ENCODE data around the gene NSD2. TPM values are rescaled to one million over a fixed set of nuclear protein-coding genes. Genes with fewer than 3 reads are reported as not detected.

The NSD2 gene
- total RNA-seq, 1 experiment from 2014 or later, result 136 TPM

DNA sequence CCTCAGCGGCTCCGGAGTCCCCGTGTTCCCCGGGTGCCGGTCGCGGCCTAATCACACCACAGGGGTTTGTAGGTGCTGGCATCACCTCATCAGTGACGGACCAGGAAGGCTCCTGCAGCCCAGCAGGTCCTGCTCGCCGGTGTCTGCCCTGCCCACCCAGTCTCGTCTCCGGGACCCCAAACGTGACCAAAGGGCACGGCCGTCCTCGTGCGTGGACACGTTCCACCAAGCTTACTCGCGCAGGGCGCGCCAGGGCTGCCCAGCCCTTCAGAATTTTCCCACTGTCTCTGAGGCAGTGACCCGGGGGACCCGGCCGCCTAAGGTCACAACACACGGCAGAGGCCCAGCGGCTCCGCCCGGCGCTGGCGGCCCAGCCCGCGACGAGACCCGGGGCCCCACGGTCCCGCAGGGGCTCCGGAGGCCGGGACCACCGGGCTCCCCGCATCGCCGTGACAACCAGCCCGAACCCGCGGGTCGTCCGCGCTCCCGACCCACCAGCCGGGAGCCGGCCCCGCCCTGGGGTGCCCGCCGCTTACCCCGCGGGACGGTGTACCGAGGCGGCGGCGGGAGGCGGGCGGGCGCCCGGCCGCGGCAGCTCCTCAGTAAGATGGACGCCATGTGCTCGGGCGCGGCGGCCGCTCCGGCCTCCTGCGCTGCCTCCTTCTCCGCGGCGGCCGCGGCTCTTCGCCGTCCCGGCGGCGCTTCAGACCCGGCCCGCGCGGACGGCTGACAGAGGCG is 15.7 kb upstream of the NSD2 start:
- no peak overlapping the region for H3K56ac ChIP-seq (ENCODE audit: insufficient read length, low read depth, low read length)
- Mint-ChIP-seq H3K9me3 (no peaks in the 10 kb centered on the region), H3K36me3 (ENCODE audit: insufficient read depth in 1 of 3, low read depth in 3 of 3) (peaks cover 5 to 7% (median 6%) of the 10 kb centered on the region in 3 experiments; a peak in 6 of 7 replicates), H3K4me1 (peaks cover 15 to 23% of the 10 kb centered on the region in 2 experiments), H3K4me3 (peak overlapping the region; percentile 72 to 84), H3K27me3 (ENCODE audit: low read depth) (peaks cover 51% of the 10 kb centered on the region), H3K27ac (no peak overlapping the region)
- no peak overlapping the region for H2BK20ac ChIP-seq (ENCODE audit: low read depth, low read length, poor library complexity, severe bottlenecking)
- H3K14ac ChIP-seq (ENCODE audit: insufficient read depth, low read length), result peak overlapping the region; percentile 58; the same call in 1 of the 2 replicates
- H3K27me3 ChIP-seq (ENCODE audit: insufficient read depth, low read length), result peaks cover 34% of the 10 kb centered on the region
- no peak overlapping the region for H3K23ac ChIP-seq (ENCODE audit: insufficient read length, low read depth, low read length)
- TF ChIP-seq, protein P1, sequence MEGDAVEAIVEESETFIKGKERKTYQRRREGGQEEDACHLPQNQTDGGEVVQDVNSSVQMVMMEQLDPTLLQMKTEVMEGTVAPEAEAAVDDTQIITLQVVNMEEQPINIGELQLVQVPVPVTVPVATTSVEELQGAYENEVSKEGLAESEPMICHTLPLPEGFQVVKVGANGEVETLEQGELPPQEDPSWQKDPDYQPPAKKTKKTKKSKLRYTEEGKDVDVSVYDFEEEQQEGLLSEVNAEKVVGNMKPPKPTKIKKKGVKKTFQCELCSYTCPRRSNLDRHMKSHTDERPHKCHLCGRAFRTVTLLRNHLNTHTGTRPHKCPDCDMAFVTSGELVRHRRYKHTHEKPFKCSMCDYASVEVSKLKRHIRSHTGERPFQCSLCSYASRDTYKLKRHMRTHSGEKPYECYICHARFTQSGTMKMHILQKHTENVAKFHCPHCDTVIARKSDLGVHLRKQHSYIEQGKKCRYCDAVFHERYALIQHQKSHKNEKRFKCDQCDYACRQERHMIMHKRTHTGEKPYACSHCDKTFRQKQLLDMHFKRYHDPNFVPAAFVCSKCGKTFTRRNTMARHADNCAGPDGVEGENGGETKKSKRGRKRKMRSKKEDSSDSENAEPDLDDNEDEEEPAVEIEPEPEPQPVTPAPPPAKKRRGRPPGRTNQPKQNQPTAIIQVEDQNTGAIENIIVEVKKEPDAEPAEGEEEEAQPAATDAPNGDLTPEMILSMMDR (conservative IDR thresholded peaks at IDR 0.05), result no peak
- no peak overlapping the region for H2AFZ ChIP-seq (ENCODE audit: low read length)
- no peak overlapping the region for H2BK120ac ChIP-seq (ENCODE audit: low read depth, low read length, poor library complexity, severe bottlenecking)
- no peaks in the 10 kb centered on the region for H4K20me1 ChIP-seq (ENCODE audit: control insufficient read depth, insufficient read depth, insufficient read length)
- no peaks in the 10 kb centered on the region for H3K4me1 ChIP-seq (ENCODE audit: insufficient read depth, low read length)
- no CpG with 5 or more reads among the region's 92 CpGs for WGBS (ENCODE audit: extremely low coverage, insufficient read length, low lambda C conversion rate)
- no peak overlapping the region for H3K4ac ChIP-seq (ENCODE audit: low read depth, low read length)
- H3K79me2 ChIP-seq (ENCODE audit: insufficient read depth, low read length), result no peaks in the 10 kb centered on the region; the same call in 1 of the 2 replicates
- no peak overlapping the region for H2BK5ac ChIP-seq (ENCODE audit: insufficient read length, low read length)
- no peak for DNase-seq
- H2AK5ac ChIP-seq (ENCODE audit: insufficient read length, low read length), result no peak overlapping the region
- no peaks in the 10 kb centered on the region for H3K9me3 ChIP-seq (ENCODE audit: control insufficient read depth, low read depth, low read length)
- no peak overlapping the region for H2BK12ac ChIP-seq (ENCODE audit: insufficient read length, low read depth, low read length)
- no peak overlapping the region for H3K27ac ChIP-seq (ENCODE audit: insufficient read length, low read depth, low read length)
- no peak overlapping the region for H4K8ac ChIP-seq (replicated peaks; ENCODE audit: insufficient read length, low read depth, low read length)
- peaks cover 13% of the 10 kb centered on the region for H3K23me2 ChIP-seq (ENCODE audit: insufficient read length, low read depth, low read length, poor library complexity, severe bottlenecking)
- H3K18ac ChIP-seq (ENCODE audit: insufficient read length, low read depth, low read length), result no peak overlapping the region
- H2BK15ac ChIP-seq (ENCODE audit: low read depth, low read length), result no peak overlapping the region
- no peak overlapping the region for H3T11ph ChIP-seq (ENCODE audit: low read length)
- H3K79me1 ChIP-seq (ENCODE audit: insufficient read depth, low read depth, low read length, poor library complexity, severe bottlenecking), result no peaks in the 10 kb centered on the region
- peak overlapping the region; percentile 62 for H3K9ac ChIP-seq (ENCODE audit: extremely low read depth, insufficient read length, low read length)
- H4K91ac ChIP-seq (ENCODE audit: insufficient read length, low read depth, low read length), result no peak overlapping the region
- H4K5ac ChIP-seq (ENCODE audit: insufficient read length, low read depth, low read length), result no peak overlapping the region
- H3K4me2 ChIP-seq (ENCODE audit: insufficient read depth, insufficient read length, low read length), result peak overlapping the region; percentile 61

Data from H9 (cell line).